Activated T-cell treated with anti-CD3 and anti-CD28 coated beads, Interleukin-2, amount 50 U/mL, for 4 hours (primary cell): ENCODE measurements around the gene CERS5. TPM values are rescaled to one million over a fixed set of nuclear protein-coding genes. Genes with fewer than 3 reads are reported as not detected.

Source experiments
- ATAC-seq, 2 donors: fragments of 200-7000 bp; cut with Tn5 transposase; one replicate each; pipeline ENCODE4 v1.10.0; 2021
- DNase-seq: peaks from one replicate; pipeline ENCODE4 v3.0.0-alpha.2; 2020
- H3K27me3 Mint-ChIP-seq: one replicate; pipeline ENCODE4 v1.8.0; 2021; ENCODE audit warnings: low read depth, mixed read lengths
- H3K36me3 Mint-ChIP-seq: one replicate; pipeline ENCODE4 v1.8.0; 2022; ENCODE audit warnings: mixed read lengths; ENCODE audit not compliant: insufficient read depth
- H3K4me1 Mint-ChIP-seq: one replicate; pipeline ENCODE4 v1.8.0; 2021; ENCODE audit warnings: low read depth, mixed read lengths
- H3K4me3 Mint-ChIP-seq: one replicate; pipeline ENCODE4 v1.8.0; 2021; ENCODE audit warnings: mild to moderate bottlenecking, moderate library complexity, mixed read lengths
- H3K9me3 Mint-ChIP-seq: one replicate; pipeline ENCODE4 v1.8.0; 2021; ENCODE audit warnings: mixed read lengths
- total RNA-seq, 3 donors: library from RNA; stranded (reverse); gene quantifications; one replicate each; pipeline ENCODE4 v1.2.1, GENCODE V29; 2021

The CERS5 gene
- total RNA-seq, 3 donors from 2014 or later, result 39.0 to 48.0 (median 39.0) TPM

- Mint-ChIP-seq H3K27me3 (no peaks in the 10 kb centered on the region), H3K4me3 (no peak overlapping the region)
Measured at GRCh38 chr12:50107416-50108268, 59.5 kb downstream of the CERS5 start.

DNA sequence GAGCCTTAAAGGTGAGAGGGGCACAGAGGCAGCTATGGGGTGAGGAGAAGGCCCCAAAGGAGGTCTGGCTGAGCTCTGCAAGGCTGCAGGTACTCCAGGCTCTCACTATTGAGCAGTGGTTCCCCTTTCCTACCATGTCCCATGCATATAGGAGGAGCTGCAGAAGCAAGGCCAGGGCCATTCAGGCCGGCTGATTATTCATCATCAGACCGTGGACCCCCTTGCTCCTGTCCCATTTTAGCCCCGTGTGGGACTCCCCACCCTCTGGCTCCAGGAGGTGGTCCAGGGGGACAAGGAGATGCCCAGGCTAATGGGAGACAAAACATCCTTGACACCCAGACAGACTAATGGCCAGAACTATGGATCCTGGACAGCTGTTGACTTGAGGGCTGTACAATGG, 60.3 kb downstream of the CERS5 start:
- no peaks in the 10 kb centered on the region for H3K27me3 Mint-ChIP-seq
- H3K4me1 Mint-ChIP-seq, result peaks cover 12% of the 10 kb centered on the region
- no peak overlapping the region for H3K4me3 Mint-ChIP-seq
- no peaks in the 10 kb centered on the region for H3K36me3 Mint-ChIP-seq
- DNase-seq (no peak), ATAC-seq (no peak)
- H3K9me3 Mint-ChIP-seq, result no peaks in the 10 kb centered on the region

More at GRCh38 chr12:50107416-50108268, 59.5 kb downstream of the CERS5 start:
- no peak for DNase-seq
- no peak for ATAC-seq
- H3K4me1 Mint-ChIP-seq, result peaks cover 13% of the 10 kb centered on the region
- no peaks in the 10 kb centered on the region for H3K36me3 Mint-ChIP-seq
- H3K9me3 Mint-ChIP-seq, result no peaks in the 10 kb centered on the region

GRCh38 chr12:50105913-50106450, 61.2 kb downstream of the CERS5 start:
- Mint-ChIP-seq H3K4me3 (no peak overlapping the region), H3K36me3 (no peaks in the 10 kb centered on the region), H3K9me3 (no peaks in the 10 kb centered on the region), H3K27me3 (no peaks in the 10 kb centered on the region), H3K4me1 (peaks cover 6% of the 10 kb centered on the region)
- DNase-seq (no peak), ATAC-seq (no peak)

DNA sequence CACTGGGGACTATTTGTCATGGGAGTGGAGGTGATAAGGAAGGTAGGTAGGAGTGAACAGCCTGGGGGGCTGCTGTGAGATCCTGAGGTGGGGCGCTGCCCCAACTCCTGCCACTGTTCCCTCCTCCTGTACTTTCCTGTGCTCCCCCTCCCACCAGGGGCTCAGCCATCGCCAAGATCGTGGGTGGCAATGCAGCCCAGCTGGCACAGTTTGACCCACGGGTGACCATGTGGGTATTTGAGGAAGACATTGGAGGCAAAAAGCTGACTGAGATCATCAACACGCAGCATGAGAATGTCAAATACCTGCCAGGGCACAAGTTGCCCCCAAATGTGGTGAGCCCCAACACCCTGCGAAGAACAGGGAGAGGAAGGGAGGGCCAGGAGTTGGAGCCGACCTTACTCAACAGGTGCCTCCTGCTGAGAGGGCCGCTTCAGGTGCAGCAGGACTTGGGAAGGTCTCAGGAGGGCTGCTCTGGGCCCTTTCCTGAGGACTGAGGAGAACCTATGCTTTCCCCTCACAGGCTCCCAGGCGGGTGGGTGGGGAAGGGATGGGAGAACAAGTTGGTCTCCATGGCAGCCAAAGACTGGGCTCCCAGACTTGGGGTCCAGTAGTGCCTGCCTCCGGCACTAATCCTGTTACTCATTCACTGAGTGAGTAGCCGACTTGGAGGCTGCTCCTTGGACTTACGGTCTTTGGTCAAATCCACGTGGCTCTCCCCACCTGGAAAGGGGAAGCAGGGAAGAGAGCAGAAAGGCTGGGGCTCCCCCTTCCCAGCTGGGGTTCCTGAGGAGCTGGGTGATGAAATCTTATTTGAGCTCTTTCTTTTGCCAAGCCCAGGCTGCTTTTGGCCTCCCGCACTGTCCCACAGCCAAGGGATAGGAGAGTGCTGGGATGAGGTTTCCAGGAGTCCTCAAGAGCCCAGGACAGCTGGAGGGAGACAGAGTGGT, 62.5 kb downstream of the CERS5 start:
- Mint-ChIP-seq H3K4me1 (no peaks in the 10 kb centered on the region), H3K36me3 (peaks cover 7% of the 10 kb centered on the region), H3K4me3 (no peak overlapping the region), H3K9me3 (no peaks in the 10 kb centered on the region), H3K27me3 (no peaks in the 10 kb centered on the region)
- DNase-seq (no peak), ATAC-seq (no peak)

- Mint-ChIP-seq H3K4me3 (no peak within 1 kb of the TSS), H3K9me3 (no peaks in the 10 kb centered on the region), H3K27me3 (no peaks in the 10 kb centered on the region), H3K4me1 (no peaks in the 10 kb centered on the region), H3K36me3 (peaks cover 15% of the 10 kb centered on the region)
- peak; percentile 70 to 75 for ATAC-seq
- DNase-seq, result no peak
Measured at GRCh38 chr12:50103767-50104321, 63.3 kb downstream of the CERS5 start, which contains the start of gene GPD1. Gene GPD1, plus strand, starts transcription at chr12:50104008. Its CDS starts 43 bp downstream, at chr12:50104051.

DNA sequence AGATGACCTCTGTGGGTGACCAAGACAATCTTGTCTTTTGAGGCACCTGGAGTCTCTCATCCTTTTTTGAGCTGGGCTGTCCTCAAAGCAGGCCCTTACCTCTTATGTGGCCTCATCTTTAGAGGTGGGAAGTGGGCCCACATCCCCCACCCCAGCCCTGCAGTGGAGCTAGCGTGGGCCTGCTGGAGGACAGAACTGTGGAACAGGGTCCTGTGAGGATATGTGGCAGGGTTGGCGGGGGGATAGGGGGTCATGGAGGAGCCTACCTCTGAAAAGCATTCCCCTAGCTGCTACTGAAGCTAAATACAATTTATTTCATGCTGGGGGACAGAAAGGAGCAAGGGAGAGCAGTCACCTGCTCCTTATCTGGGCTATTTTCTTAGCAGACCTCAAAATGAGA, 63.8 kb downstream of the CERS5 start:
- no peak for DNase-seq
- Mint-ChIP-seq H3K9me3 (no peaks in the 10 kb centered on the region), H3K4me1 (no peaks in the 10 kb centered on the region), H3K36me3 (peaks cover 19% of the 10 kb centered on the region), H3K27me3 (no peaks in the 10 kb centered on the region), H3K4me3 (no peak overlapping the region)
- no peak for ATAC-seq

- no peak overlapping the region for H3K4me3 Mint-ChIP-seq
- no peak for ATAC-seq
- no peaks in the 10 kb centered on the region for H3K27me3 Mint-ChIP-seq
- H3K36me3 Mint-ChIP-seq, result peaks cover 23% of the 10 kb centered on the region
- H3K9me3 Mint-ChIP-seq, result no peaks in the 10 kb centered on the region
- no peak for DNase-seq
- H3K4me1 Mint-ChIP-seq, result no peaks in the 10 kb centered on the region
Measured at GRCh38 chr12:50102646-50103309, 64.4 kb downstream of the CERS5 start.

GRCh38 chr12:50102131-50102531, 65.0 kb downstream of the CERS5 start:
- Mint-ChIP-seq H3K4me1 (no peaks in the 10 kb centered on the region), H3K36me3 (peaks cover 24% of the 10 kb centered on the region), H3K4me3 (no peak overlapping the region), H3K9me3 (no peaks in the 10 kb centered on the region), H3K27me3 (no peaks in the 10 kb centered on the region)
- DNase-seq (no peak), ATAC-seq (no peak)

- Mint-ChIP-seq H3K4me3 (no peak overlapping the region), H3K36me3 (peaks cover 27% of the 10 kb centered on the region), H3K9me3 (no peaks in the 10 kb centered on the region), H3K4me1 (no peaks in the 10 kb centered on the region), H3K27me3 (no peaks in the 10 kb centered on the region)
- ATAC-seq, result no peak
- DNase-seq, result no peak
Measured at GRCh38 chr12:50101663-50102062, 65.5 kb downstream of the CERS5 start.

GRCh38 chr12:50100561-50100960, 66.6 kb downstream of the CERS5 start:
- peaks cover 38% of the 10 kb centered on the region for H3K36me3 Mint-ChIP-seq
- no peak for DNase-seq
- no peaks in the 10 kb centered on the region for H3K4me1 Mint-ChIP-seq

GRCh38 chr12:50099302-50100008, 67.7 kb downstream of the CERS5 start:
- Mint-ChIP-seq H3K4me1 (no peaks in the 10 kb centered on the region), H3K4me3 (no peak overlapping the region), H3K27me3 (no peaks in the 10 kb centered on the region), H3K9me3 (no peaks in the 10 kb centered on the region), H3K36me3 (peaks cover 40% of the 10 kb centered on the region)
- DNase-seq (no peak), ATAC-seq (no peak)

More at GRCh38 chr12:50100561-50100960, 66.6 kb downstream of the CERS5 start:
- Mint-ChIP-seq H3K4me3 (no peak overlapping the region), H3K27me3 (no peaks in the 10 kb centered on the region), H3K9me3 (no peaks in the 10 kb centered on the region)
- no peak for ATAC-seq

GRCh38 chr12:50097952-50098351, 69.2 kb downstream of the CERS5 start:
- no peaks in the 10 kb centered on the region for H3K9me3 Mint-ChIP-seq
- no peaks in the 10 kb centered on the region for H3K27me3 Mint-ChIP-seq
- H3K36me3 Mint-ChIP-seq, result peaks cover 44% of the 10 kb centered on the region
- DNase-seq (no peak), ATAC-seq (no peak)
- H3K4me1 Mint-ChIP-seq, result no peaks in the 10 kb centered on the region
- no peak overlapping the region for H3K4me3 Mint-ChIP-seq

DNA sequence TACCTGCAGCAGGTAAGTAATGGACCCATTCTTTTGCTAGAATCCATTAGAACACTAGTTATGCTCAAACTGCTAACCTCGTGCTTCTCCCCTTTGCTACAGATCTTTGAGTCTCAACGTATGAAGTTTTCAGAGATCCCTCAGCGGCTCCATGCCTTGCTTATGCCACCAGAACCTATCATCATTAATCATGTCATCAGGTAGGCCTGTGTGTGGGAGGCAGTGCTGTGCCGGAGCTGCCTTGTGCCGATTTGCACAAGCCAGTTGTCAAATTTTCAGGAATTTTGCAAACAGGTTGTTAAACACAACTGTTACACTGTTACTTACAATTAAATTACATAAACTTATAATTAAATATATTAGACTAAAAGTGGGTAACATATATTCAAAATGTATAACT, 76.8 kb downstream of the CERS5 start:
- no peaks in the 10 kb centered on the region for H3K27me3 Mint-ChIP-seq
- DNase-seq, result no peak
- no peak overlapping the region for H3K4me3 Mint-ChIP-seq
- H3K36me3 Mint-ChIP-seq, result peaks cover 34% of the 10 kb centered on the region
- no peaks in the 10 kb centered on the region for H3K9me3 Mint-ChIP-seq
- no peak for ATAC-seq
- peaks cover 20% of the 10 kb centered on the region for H3K4me1 Mint-ChIP-seq
